Neuronal stem cell (in vitro differentiated cells): ENCODE data around the gene SGK2.

Experiments
- DNase-seq: peaks from one replicate; pipeline ENCODE4 v3.0.0-alpha.2; 2013; ENCODE audit warnings: low spot score
- H2AFZ ChIP-seq: one replicate; pipeline ENCODE4 v1.6.1; 2013; ENCODE audit warnings: mild to moderate bottlenecking, low read length, inconsistent platforms
- H2AK5ac ChIP-seq: 2 replicates; pipeline ENCODE4 v1.6.1; 2013; ENCODE audit warnings: low read depth, mild to moderate bottlenecking, inconsistent platforms, low read length, moderate library complexity, mixed read lengths
- H2BK120ac ChIP-seq: 2 replicates; pipeline ENCODE4 v1.6.1; 2013; ENCODE audit warnings: low read depth, mild to moderate bottlenecking, inconsistent platforms, low read length, moderate library complexity, mixed read lengths
- H2BK12ac ChIP-seq: one replicate; pipeline ENCODE4 v1.6.1; 2013; ENCODE audit warnings: low read length, inconsistent platforms
- H2BK15ac ChIP-seq: 2 replicates; pipeline ENCODE4 v1.6.1; 2013; ENCODE audit warnings: mild to moderate bottlenecking, low read length, inconsistent platforms, mixed read lengths
- H2BK5ac ChIP-seq: one replicate; pipeline ENCODE4 v1.6.1; 2013; ENCODE audit warnings: inconsistent platforms, mild to moderate bottlenecking, low read length, moderate library complexity
- H3K14ac ChIP-seq: one replicate; pipeline ENCODE4 v1.6.1; 2013; ENCODE audit warnings: low read length, inconsistent platforms
- H3K18ac ChIP-seq: 2 replicates; pipeline ENCODE4 v1.6.1; 2013; ENCODE audit warnings: low read length, inconsistent platforms
- H3K23ac ChIP-seq: 2 replicates; pipeline ENCODE4 v1.6.1; 2013; ENCODE audit warnings: low read depth, mild to moderate bottlenecking, mixed read lengths, low read length, inconsistent platforms; ENCODE audit not compliant: poor library complexity
- H3K27ac ChIP-seq: replicated peaks from 3 replicates; pipeline ENCODE4 v1.5.1; 2013; ENCODE audit warnings: low read length, inconsistent platforms
- H3K27me3 ChIP-seq, 3 experiments: 2 replicates each; pipeline ENCODE4 v1.6.1; 2013; ENCODE audit warnings: low read length in 3 of 3, mild to moderate bottlenecking in 2 of 3, inconsistent platforms in 1 of 3, low read depth in 1 of 3, mixed read lengths in 1 of 3, moderate library complexity in 1 of 3; ENCODE audit not compliant: control insufficient read depth in 3 of 3, insufficient read depth in 3 of 3
- H3K36me3 ChIP-seq, 2 donors: replicated peaks in 1 of 2; 2 replicates each; pipeline ENCODE4 v1.6.1; 2013; ENCODE audit warnings: low read length in 2 of 2; ENCODE audit not compliant: control insufficient read depth in 2 of 2, insufficient read depth in 2 of 2
- H3K4ac ChIP-seq: 2 replicates; pipeline ENCODE4 v1.6.1; 2013; ENCODE audit warnings: inconsistent platforms, mild to moderate bottlenecking, low read length, moderate library complexity
- H3K4me1 ChIP-seq, 2 donors: 1 replicate in 1 of 2; 2 replicates in 1 of 2; pipeline ENCODE4 v1.6.1; 2013; ENCODE audit warnings: low read length in 2 of 2, low read depth in 1 of 2; ENCODE audit not compliant: control insufficient read depth in 2 of 2, insufficient read depth in 1 of 2
- H3K4me2 ChIP-seq: one replicate; pipeline ENCODE4 v1.6.1; 2013; ENCODE audit warnings: mild to moderate bottlenecking, low read length, inconsistent platforms; ENCODE audit not compliant: insufficient read depth, poor library complexity, severe bottlenecking
- H3K4me3 ChIP-seq, 2 donors: 2 replicates each; pipeline ENCODE4 v1.5.1; 2013; ENCODE audit warnings: low read length in 2 of 2, mild to moderate bottlenecking in 2 of 2, inconsistent platforms in 1 of 2, moderate library complexity in 1 of 2
- H3K79me1 ChIP-seq: one replicate; pipeline ENCODE4 v1.6.1; 2013; ENCODE audit warnings: low read depth, mild to moderate bottlenecking, inconsistent platforms, low read length, moderate library complexity
- H3K9ac ChIP-seq: one replicate; pipeline ENCODE4 v1.6.1; 2013; ENCODE audit warnings: mild to moderate bottlenecking, low read depth, low read length, inconsistent platforms; ENCODE audit not compliant: poor library complexity
- H3K9me3 ChIP-seq, 2 donors: replicated peaks in 1 of 2; 2 replicates each; pipeline versions ENCODE3 to v1.6.1; 2013; ENCODE audit warnings: low read length in 2 of 2, mild to moderate bottlenecking in 2 of 2, inconsistent platforms in 1 of 2, low read depth in 1 of 2, mixed read lengths in 1 of 2, moderate library complexity in 1 of 2; ENCODE audit not compliant: control insufficient read depth in 2 of 2, insufficient read depth in 1 of 2
- H4K8ac ChIP-seq: one replicate; pipeline ENCODE4 v1.6.1; 2013; ENCODE audit warnings: low read depth, mild to moderate bottlenecking, inconsistent platforms, low read length, moderate library complexity
- H4K91ac ChIP-seq: one replicate; pipeline ENCODE4 v1.6.1; 2013; ENCODE audit warnings: low read length, low read depth, mild to moderate bottlenecking, inconsistent platforms; ENCODE audit not compliant: poor library complexity
- WGBS, 2 donors: extraction: QIAGEN DNeasy Blood & Tissue Kit; methylation state at CpG; one replicate each; pipeline ENCODE4 v1.1.7; 2013; ENCODE audit warnings: missing lambda C conversion rate in 2 of 2, mixed read lengths in 1 of 2; ENCODE audit not compliant: insufficient read length in 2 of 2, insufficient replicate concordance in 1 of 2; ENCODE audit errors: extremely low coverage in 2 of 2; 5-methylcytosine and 5-hydroxymethylcytosine counted together

The SGK2 gene

DNA sequence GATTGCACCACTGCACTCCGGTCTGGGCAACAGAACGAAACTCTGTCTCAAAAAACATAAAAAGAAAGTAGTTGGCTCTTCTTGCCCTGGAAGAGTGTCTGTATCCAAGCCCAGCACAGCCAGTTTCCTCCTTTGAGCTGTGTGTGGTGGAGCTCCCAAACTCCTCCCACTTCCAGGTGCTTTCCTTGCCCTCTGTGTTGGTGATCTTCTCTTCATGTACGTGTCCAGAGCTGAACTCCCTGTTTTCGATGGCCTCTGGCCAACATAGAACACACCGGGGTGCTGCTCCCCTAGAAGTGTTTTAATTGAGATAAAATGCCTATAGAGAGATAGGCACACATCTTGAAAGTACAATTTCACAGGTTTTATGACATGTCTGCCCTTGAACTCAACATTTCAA lies 16.7 kb upstream of the SGK2 start:
- H3K18ac ChIP-seq = no peak overlapping the region
- no peak overlapping the region for H4K8ac ChIP-seq
- no peak overlapping the region for H2BK120ac ChIP-seq
- no peak overlapping the region for H2BK15ac ChIP-seq
- H3K14ac ChIP-seq = no peak overlapping the region
- H2AK5ac ChIP-seq = no peak overlapping the region
- no CpG with 5 or more reads among the region's 5 CpGs for WGBS, 2 donors
- H3K4ac ChIP-seq = no peak overlapping the region
- no peak overlapping the region for H2AFZ ChIP-seq
- H3K4me3 ChIP-seq = no peak overlapping the region
- no peak for DNase-seq
- no peak overlapping the region for H3K23ac ChIP-seq
- no peak overlapping the region for H4K91ac ChIP-seq
- H2BK12ac ChIP-seq = no peak overlapping the region
- no peak overlapping the region for H3K27ac ChIP-seq
- H3K79me1 ChIP-seq = no peaks in the 10 kb centered on the region
- no peak overlapping the region for H2BK5ac ChIP-seq
- H3K9ac ChIP-seq = no peak overlapping the region
- H3K4me2 ChIP-seq = no peak overlapping the region
- no peaks in the 10 kb centered on the region for H3K9me3 ChIP-seq
- H3K4me1 ChIP-seq = no peaks in the 10 kb centered on the region
- peaks cover 0 to 19% of the 10 kb centered on the region in 2 donors for H3K36me3 ChIP-seq
- H3K27me3 ChIP-seq = no peaks in the 10 kb centered on the region

DNA sequence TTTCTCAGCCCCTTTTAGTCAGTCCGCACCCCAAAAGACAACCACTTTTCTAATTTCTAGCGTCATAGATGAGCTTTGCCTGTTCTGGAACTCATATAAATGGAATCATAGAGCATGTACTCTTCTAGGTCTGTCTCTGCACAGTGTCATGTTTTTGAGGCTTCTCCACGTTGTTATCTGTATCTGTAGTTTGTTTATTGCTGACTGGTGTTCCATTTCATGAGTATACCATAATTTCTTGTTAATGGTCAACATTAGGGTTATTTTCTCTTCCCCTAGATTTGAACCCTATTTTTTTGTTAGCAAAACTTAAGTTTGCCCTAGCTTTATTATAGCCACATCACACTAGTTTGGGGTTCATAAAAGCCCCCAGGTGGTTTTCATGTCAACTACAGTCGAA lies 16.2 kb upstream of the SGK2 start:
- no peak overlapping the region for H2BK12ac ChIP-seq
- no peak overlapping the region for H3K9ac ChIP-seq
- H4K8ac ChIP-seq = no peak overlapping the region
- no CpG with 5 or more reads among the region's 4 CpGs for WGBS, 2 donors
- no peaks in the 10 kb centered on the region for H3K79me1 ChIP-seq
- H3K9me3 ChIP-seq = peaks cover 0 to 4% of the 10 kb centered on the region in 2 donors
- H3K27ac ChIP-seq = no peak overlapping the region
- no peak overlapping the region for H3K18ac ChIP-seq
- H2AFZ ChIP-seq = no peak overlapping the region
- H4K91ac ChIP-seq = no peak overlapping the region
- H3K4me3 ChIP-seq = no peak overlapping the region
- no peak overlapping the region for H2AK5ac ChIP-seq
- no peak overlapping the region for H3K4ac ChIP-seq
- H3K27me3 ChIP-seq = no peaks in the 10 kb centered on the region
- no peak for DNase-seq
- H3K23ac ChIP-seq = no peak overlapping the region
- H3K4me1 ChIP-seq = no peaks in the 10 kb centered on the region
- H2BK5ac ChIP-seq = no peak overlapping the region
- H2BK120ac ChIP-seq = no peak overlapping the region
- peaks cover 0 to 19% of the 10 kb centered on the region in 2 donors for H3K36me3 ChIP-seq
- no peak overlapping the region for H2BK15ac ChIP-seq
- H3K14ac ChIP-seq = no peak overlapping the region
- no peak overlapping the region for H3K4me2 ChIP-seq

DNA sequence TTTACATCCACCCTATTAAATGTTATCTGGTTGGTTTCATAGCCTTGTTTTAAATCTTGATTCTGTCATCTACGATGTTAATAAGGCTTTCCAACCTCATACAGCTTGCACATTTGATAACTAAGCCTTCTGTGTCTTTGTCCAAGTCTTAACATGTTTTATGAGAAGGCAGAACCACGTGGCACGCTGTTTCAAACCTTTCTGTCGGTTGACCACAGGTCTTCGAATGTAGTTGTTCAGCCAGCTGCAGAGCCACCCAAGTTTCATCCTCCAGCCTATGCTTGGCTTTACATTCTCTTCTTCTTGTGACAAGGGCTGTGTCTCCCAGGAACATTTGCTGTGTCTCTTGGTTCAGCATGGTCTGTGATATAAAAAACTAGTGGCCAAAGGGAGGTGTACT lies 15.7 kb upstream of the SGK2 start:
- H3K4me1 ChIP-seq = no peaks in the 10 kb centered on the region
- no peak overlapping the region for H4K91ac ChIP-seq
- H3K36me3 ChIP-seq = peaks cover 0 to 19% of the 10 kb centered on the region in 2 donors
- no peak overlapping the region for H4K8ac ChIP-seq
- no peak for DNase-seq
- WGBS, 2 donors = no CpG with 5 or more reads among the region's 5 CpGs
- no peak overlapping the region for H3K9ac ChIP-seq
- no peak overlapping the region for H3K27ac ChIP-seq
- H2BK120ac ChIP-seq = no peak overlapping the region
- H2AK5ac ChIP-seq = no peak overlapping the region
- no peaks in the 10 kb centered on the region for H3K79me1 ChIP-seq
- no peaks in the 10 kb centered on the region for H3K27me3 ChIP-seq
- H3K23ac ChIP-seq = no peak overlapping the region
- no peak overlapping the region for H3K4ac ChIP-seq
- no peak overlapping the region for H3K4me2 ChIP-seq
- no peak overlapping the region for H3K4me3 ChIP-seq
- no peak overlapping the region for H3K14ac ChIP-seq
- no peak overlapping the region for H2BK5ac ChIP-seq
- H2BK12ac ChIP-seq = no peak overlapping the region
- no peak overlapping the region for H2BK15ac ChIP-seq
- no peak overlapping the region for H3K18ac ChIP-seq
- no peak overlapping the region for H2AFZ ChIP-seq
- H3K9me3 ChIP-seq = peaks cover under 1 to 4% of the 10 kb centered on the region in 2 donors

DNA sequence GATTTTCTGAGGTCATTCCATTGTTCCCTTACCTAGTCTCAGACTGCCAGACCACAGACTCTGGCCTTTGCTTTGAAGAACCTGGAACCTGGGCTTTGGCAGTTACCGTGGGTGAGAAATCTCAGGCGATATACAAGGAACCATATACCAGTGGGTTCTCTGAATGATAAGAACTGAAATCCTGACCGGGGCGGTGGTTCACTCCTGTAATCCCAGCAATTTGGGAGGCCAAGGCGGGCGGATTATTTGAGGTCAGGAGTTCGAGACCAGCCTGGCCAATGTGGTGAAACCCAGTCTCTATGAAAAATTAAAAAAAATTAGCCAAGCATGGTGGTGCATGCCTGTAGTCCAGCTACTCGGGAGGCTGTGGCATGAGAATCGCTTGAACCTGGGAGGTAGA lies 14.3 kb upstream of the SGK2 start:
- Histone ChIP-seq H3K36me3 (peaks cover 0 to 19% of the 10 kb centered on the region in 2 donors), H3K9ac (no peak overlapping the region), H2AK5ac (no peak overlapping the region), H3K27ac (no peak overlapping the region), H2AFZ (no peak overlapping the region), H2BK5ac (no peak overlapping the region), H3K4me3 (no peak overlapping the region), H2BK120ac (no peak overlapping the region), H3K79me1 (no peaks in the 10 kb centered on the region), H4K8ac (no peak overlapping the region), H3K4me1 (no peaks in the 10 kb centered on the region), H3K27me3 (no peaks in the 10 kb centered on the region), H3K4me2 (no peak overlapping the region), H3K4ac (no peak overlapping the region), H2BK12ac (no peak overlapping the region), H3K18ac (no peak overlapping the region), H4K91ac (no peak overlapping the region), H2BK15ac (no peak overlapping the region), H3K9me3 (peaks cover 2 to 4% of the 10 kb centered on the region in 2 donors), H3K23ac (no peak overlapping the region), H3K14ac (no peak overlapping the region)
- no peak for DNase-seq
- WGBS, 2 donors = no CpG with 5 or more reads among the region's 9 CpGs
